Measurements from ENCODE around the gene TTC22.

The TTC22 gene

GRCh38 chr1:54806931-54807611 is 5.9 kb upstream of the TTC22 start:
- no peak for DNase-seq

- DNase-seq, result no peak
These were observed 4.9 kb upstream of the TTC22 start for GRCh38 chr1:54805981-54806381.

DNA sequence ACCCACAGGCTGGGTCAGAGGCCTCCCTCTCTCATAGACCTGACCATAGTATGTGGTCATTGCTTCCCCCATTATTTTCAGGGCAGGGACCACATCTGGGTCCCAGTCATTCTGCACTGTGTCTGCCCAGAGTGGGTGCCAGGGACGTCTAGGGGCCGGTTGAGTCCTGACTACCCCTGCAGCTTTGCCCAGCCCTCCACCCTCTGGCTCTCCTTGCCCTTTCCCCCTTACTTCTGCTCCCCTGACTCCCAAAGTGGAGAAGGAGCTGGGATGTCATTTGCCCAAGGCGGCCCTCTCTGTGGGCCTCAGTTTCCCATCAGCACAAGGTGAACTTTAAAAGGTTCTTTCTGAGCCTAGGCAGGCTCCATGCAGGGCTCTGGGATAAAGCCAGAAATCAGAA is 4.3 kb upstream of the TTC22 start:
- no peak for DNase-seq

DNA sequence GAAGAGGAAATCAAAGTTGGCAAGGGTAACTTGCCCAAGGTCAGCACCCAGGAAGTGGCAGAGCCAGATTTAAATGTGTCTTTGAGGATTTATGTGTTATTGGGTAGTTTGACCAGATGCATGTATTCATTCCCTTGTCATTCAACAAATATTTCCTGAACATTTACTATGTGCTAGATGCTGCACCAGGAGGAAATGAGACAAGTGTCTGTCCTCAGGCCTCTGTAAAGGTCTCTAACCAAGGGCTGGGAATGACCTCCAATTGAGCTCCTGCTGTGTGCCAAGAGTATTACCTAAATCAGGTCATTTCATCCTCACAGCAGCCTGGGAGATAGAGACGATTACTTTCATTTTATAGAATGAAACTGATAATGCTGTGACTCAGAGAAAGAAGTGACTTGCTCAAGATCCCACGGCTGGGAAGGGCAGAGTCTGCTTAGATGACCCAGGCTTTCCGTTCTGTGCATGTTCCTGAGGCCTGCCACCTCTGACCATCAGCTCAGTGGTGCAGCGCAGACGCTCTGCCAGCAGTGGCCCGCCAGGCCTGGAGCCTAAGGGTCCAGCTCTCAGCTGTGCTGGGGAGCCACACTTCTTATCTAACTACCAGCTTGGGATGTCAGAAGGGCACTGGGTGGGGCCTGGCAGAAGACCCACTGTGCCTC is 3.5 kb upstream of the TTC22 start:
- no peak for DNase-seq

- DNase-seq, result no peak
These were observed 2.8 kb upstream of the TTC22 start for GRCh38 chr1:54803761-54804470.

GRCh38 chr1:54800041-54800898 is 853 bp downstream of the TTC22 start:
- DNase-seq, result no peak

DNA sequence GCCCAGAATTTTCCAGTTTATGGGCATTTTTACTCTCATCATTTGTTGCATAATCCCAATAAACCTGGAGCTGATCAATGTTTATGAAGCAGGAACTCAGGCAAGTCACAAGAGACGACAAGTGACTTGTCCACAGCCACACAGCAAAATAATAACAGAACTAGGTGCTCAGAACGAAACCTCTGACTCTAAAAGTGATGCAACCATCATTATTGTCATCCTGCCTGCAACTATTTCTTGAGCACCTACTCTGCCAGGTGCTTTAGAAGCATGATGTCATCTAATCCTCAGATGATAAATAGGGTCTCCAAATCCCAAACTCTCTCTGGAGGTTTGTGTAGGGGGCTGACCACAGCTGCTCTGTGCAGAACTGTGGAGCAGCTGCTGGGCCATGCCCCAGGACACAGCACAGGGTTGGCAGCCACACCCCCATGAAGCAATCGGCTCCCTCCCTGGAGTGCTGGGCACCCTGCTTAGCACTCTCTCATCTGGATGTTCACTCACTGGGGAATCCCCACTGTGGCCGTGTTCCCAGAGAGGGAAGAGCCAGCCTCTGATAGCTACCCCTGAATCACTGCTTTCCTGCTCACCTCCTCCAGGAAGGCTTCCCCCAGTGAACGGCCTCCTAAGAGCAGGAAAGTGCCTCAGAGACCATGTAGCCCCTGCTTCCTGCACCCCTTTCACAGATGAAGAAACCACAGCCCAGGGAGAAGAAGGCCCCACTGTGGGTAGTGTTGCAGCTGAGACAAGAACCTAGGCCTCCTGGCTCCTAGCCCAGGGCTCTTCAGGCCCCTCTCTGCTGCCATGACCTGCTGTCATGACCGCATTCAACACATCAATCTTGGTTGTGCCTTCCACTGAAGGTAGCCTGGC is 2.1 kb downstream of the TTC22 start:
- no peak for DNase-seq

DNA sequence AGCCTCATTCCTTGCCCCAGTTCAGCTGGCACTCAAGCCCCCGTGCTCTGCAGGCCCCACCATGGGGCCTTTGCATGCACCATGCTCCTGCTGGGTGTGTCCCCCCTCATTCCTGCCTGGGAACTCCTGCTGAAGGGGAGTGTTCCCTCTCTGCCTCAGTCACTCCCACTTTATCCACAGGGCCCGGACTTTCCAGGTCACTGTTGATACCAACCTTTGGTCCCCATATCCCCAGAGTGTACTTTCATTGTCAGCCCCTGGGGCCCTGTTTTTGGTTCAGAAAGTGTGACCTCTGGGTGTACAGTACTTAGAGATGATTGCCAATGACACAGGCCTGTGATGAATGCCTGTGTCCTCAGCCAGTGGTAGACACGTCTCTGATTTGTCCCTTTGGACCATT is 2.9 kb downstream of the TTC22 start:
- DNase-seq, result no peak

GRCh38 chr1:54796902-54797301 is 4.2 kb downstream of the TTC22 start:
- no peak for DNase-seq

GRCh38 chr1:54795841-54796468 is 5.2 kb downstream of the TTC22 start:
- no peak for DNase-seq

GRCh38 chr1:54795356-54795665 is 5.8 kb downstream of the TTC22 start:
- DNase-seq, result no peak

DNA sequence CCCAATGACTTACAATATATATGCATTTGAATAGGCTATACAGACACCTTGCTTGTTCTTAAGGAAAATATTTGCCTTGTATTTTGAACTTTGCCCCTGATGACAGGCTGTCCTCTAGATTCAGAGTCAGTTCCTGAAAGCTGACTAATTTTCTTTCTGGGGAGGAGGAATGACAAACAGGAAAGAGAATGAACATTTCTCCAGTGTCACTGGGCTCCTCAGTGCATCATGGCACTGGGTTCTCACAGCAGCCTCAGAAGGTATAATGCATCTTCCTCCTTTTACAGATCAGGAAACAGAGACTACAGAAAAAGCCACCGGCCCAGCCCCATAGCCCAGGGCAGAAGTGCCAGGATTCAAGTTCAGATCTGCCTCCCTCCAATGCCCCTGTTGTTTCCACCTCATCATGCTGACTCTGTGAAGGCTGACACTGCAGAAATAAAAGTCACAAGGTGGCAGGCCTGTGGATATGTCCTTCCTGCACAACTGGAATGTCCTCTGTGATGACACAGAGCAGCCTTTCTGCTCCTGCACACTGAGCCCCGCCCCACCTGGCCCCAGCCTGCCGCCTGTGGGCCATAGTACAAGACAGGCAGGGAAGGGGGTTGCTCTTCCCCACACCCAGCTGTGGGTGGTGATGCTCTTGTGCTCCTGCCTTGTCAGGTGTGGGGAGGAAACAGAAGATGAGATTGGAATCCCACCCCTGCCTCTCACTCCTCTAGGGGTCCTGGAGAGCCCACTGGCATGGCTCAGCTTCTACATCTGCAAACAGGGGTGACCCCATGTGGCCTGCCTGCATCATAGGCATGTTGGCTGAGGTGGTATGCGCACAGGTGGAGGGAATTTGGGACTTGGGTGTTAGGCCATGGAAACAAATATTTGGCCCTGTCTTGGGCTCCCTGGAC is 6.4 kb downstream of the TTC22 start:
- DNase-seq, result no peak

DNA sequence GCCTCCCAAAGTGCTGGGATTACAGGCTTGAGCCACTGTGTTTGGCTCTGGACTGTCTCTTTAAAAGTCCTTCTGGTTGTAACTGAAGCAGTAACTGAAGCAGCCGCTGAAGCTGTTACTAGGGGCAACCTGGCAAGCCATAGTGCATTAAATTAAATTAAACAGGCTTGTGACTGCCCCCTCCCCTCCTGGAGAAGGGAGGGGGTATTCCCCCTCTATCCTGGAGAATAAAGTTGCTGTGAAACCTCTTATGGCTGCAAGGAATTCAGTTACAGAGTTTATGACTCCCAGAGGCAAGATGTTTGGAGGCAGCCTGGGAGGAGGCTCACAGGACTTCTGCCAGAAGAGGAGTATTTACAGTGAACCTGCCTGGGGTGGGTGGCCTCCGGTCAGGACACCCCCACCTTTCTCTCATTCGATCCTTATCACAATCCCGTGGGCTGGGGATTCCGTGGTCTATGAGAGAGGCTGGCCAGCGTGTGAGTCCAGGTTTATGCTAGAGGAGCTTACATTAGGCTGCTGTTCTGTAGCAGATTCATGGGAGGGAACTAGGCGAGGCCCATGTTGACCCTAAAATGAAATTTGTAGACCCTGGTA is 8.3 kb downstream of the TTC22 start:
- DNase-seq, result no peak

GRCh38 chr1:54791880-54792522 is 9.1 kb downstream of the TTC22 start:
- peak in 1 of 2 experiments; percentile 36 for DNase-seq

- DNase-seq, result no peak
These were observed 12.7 kb downstream of the TTC22 start for GRCh38 chr1:54788459-54788858.

- no peak for DNase-seq
These were observed 13.5 kb downstream of the TTC22 start for GRCh38 chr1:54787604-54788003.

DNA sequence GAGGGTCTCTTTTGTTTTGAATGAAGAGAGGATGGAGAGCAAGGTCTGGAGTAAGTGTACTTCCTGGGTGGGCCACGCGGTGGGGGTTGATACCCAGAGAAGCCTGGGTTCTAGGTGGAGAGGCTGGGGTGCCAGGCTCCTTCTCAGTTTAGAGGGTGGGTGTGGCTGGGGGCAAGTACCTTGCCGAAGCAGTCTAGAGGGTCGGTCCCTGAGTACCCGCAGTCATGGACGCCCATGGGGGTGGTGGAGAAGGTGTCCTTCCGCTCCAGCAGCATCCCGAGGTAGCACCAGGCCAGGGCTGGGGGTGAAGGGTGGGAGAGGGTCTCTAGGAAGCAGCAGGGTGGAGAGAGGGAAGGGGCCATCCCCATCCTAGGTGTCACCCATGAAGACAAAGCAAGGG is 14.3 kb downstream of the TTC22 start:
- DNase-seq, result no peak

DNA sequence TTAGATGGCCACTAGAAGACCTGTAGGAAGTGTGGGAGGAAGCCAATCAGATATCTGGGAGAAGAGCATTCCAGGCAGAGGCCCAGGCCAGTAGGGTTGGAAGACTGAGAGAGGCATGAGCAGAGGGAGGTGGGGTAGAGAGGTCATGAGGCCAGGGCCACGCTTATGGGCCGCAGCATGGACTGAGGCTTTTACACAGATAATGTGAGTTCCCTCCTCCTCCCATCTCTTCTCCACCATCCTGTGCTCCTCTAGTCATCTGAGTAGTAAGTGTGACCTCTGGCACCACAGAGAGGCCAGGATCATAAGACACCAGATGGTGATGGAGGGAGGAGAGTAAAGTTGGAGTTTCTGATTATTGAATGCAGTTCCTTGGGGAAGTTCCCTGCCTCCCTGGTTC is 17.1 kb downstream of the TTC22 start:
- DNase-seq, result no peak

DNA sequence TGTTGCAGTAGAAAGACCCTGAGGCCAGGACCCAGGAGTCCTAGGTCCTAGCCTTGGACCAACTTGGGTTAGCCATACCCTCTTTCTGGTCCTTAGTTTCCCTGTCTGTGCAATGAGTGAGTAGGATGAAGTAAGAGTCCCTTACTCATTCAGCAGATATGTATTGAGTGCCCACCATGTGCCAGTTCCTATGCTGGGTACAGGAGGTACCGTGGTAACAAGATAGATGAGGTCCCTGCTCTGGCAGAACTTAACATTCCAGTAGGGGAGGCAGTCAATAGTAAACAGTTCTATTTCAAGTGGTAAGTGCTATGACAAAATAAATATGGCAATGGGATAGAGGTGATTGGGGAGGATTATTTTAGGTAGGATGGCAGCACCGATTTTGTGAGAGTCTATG is 18.5 kb downstream of the TTC22 start:
- DNase-seq, result no peak

- no peak for DNase-seq
These were observed 19.0 kb downstream of the TTC22 start for GRCh38 chr1:54782156-54782555.

Measured in stimulated activated CD4-positive, alpha-beta T cell treated with anti-CD3 and anti-CD28 coated beads, Interleukin-4, amount 100 ng/mL, for 4 hours (primary cell).